ENCODE measurements around the gene DCUN1D3. TPM values are rescaled to one million over a fixed set of nuclear protein-coding genes. Genes with fewer than 3 reads are reported as not detected.

The DCUN1D3 gene
- total RNA-seq, 1 donor from 2014 or later, result 12.4 TPM

DNA sequence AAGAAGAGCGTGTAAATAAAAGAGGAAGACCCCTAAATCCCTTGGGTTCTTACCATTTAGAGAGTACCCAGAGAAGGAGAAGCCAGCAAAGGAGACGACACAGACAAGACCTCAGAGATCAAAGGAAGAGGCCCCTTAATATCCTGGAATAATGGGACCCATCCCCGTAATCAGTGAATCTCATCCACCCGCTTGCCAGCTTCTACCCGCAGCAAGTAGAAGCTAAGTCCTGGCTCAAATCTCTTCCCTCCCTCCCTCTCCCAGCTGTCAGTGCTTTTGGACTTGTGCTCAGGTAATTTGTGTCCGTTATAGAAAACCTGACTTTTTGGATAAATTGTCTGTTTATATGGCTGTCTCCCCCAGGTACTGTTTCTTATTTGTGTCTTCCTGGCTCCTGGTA lies 2.3 kb upstream of the DCUN1D3 start:
- Mint-ChIP-seq H3K27me3 (ENCODE audit: low read depth) (no peaks in the 10 kb centered on the region), H3K4me1 (peaks cover 77% of the 10 kb centered on the region), H3K4me3 (peak overlapping the region; percentile 83), H3K27ac (peak overlapping the region; percentile 98), H3K9me3 (no peaks in the 10 kb centered on the region), H3K36me3 (no peaks in the 10 kb centered on the region)
- TF ChIP-seq, protein P1, sequence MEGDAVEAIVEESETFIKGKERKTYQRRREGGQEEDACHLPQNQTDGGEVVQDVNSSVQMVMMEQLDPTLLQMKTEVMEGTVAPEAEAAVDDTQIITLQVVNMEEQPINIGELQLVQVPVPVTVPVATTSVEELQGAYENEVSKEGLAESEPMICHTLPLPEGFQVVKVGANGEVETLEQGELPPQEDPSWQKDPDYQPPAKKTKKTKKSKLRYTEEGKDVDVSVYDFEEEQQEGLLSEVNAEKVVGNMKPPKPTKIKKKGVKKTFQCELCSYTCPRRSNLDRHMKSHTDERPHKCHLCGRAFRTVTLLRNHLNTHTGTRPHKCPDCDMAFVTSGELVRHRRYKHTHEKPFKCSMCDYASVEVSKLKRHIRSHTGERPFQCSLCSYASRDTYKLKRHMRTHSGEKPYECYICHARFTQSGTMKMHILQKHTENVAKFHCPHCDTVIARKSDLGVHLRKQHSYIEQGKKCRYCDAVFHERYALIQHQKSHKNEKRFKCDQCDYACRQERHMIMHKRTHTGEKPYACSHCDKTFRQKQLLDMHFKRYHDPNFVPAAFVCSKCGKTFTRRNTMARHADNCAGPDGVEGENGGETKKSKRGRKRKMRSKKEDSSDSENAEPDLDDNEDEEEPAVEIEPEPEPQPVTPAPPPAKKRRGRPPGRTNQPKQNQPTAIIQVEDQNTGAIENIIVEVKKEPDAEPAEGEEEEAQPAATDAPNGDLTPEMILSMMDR (IDR thresholded peaks at IDR 0.05; ENCODE audit: unreplicated experiment), result no peak
- DNase-seq (ENCODE audit: low spot score in 2 of 2, unreplicated experiment in 2 of 2), result no peak

DNA sequence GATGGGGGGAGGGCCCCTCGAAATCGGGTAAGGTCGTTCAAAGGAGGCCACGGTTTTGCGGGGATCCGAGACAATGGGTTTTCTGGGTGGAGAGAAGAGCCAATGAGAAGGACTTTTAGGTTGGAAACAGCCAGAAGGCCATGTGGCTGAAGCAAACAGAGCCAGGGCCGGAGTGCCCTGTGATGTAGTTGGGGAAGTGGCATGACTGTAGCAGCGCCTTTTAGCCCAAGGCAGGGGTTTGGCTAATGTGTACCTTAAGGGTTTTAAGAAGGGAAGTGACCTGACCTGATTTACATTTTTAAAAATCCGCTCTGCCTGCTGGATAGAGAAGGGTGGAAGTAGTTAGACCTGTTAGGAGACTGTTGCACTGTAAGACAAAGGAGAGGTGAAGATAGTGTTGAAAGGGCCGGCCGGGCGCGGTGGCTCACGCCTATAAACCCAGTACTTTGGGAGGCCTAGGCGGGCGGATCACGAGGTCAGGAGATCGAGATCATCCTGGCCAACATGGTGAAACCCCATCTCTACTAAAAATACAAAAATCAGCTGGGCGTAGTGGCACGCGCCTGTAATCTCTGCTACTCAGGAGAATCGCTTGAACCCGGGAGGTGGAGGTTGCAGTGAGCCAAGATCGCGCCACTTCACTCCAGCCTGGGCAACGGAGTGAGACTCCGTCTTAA lies 1.4 kb upstream of the DCUN1D3 start:
- Mint-ChIP-seq H3K4me3 (peak overlapping the region; percentile 83), H3K4me1 (peaks cover 71% of the 10 kb centered on the region), H3K27ac (peak overlapping the region; percentile 98), H3K27me3 (ENCODE audit: low read depth) (no peaks in the 10 kb centered on the region), H3K36me3 (peaks cover 3% of the 10 kb centered on the region), H3K9me3 (no peaks in the 10 kb centered on the region)
- TF ChIP-seq, protein P1 (IDR thresholded peaks at IDR 0.05; ENCODE audit: unreplicated experiment), result no peak
- DNase-seq (ENCODE audit: low spot score in 2 of 2, unreplicated experiment in 2 of 2), result peak in 1 of 2 experiments; percentile 40

DNA sequence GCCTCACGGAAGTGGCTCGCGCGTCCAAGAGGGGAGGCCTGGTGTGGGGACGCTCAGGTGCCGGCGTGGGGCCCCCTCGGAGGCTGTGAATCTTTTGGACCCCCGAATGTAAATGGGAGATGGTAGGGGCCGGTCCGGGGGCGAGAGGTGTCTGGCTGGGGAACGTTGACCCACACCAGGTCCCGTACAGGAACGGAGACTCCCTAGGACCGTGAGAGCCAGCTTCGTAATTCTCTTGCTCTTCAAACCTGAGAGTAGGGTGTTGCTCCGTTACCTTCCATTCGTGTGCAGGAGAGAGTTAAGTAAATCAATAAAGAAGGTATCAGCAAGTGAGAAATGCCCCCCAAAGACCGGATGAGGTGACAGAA lies 894 bp upstream of the DCUN1D3 start:
- Mint-ChIP-seq H3K9me3 (no peaks in the 10 kb centered on the region), H3K4me1 (peaks cover 65% of the 10 kb centered on the region), H3K27me3 (ENCODE audit: low read depth) (no peaks in the 10 kb centered on the region), H3K4me3 (peak overlapping the region; percentile 83), H3K36me3 (peaks cover 3% of the 10 kb centered on the region), H3K27ac (peak overlapping the region; percentile 98)
- DNase-seq (ENCODE audit: low spot score in 2 of 2, unreplicated experiment in 2 of 2), result no peak
- TF ChIP-seq, protein P1 (IDR thresholded peaks at IDR 0.05; ENCODE audit: unreplicated experiment), result no peak

DNA sequence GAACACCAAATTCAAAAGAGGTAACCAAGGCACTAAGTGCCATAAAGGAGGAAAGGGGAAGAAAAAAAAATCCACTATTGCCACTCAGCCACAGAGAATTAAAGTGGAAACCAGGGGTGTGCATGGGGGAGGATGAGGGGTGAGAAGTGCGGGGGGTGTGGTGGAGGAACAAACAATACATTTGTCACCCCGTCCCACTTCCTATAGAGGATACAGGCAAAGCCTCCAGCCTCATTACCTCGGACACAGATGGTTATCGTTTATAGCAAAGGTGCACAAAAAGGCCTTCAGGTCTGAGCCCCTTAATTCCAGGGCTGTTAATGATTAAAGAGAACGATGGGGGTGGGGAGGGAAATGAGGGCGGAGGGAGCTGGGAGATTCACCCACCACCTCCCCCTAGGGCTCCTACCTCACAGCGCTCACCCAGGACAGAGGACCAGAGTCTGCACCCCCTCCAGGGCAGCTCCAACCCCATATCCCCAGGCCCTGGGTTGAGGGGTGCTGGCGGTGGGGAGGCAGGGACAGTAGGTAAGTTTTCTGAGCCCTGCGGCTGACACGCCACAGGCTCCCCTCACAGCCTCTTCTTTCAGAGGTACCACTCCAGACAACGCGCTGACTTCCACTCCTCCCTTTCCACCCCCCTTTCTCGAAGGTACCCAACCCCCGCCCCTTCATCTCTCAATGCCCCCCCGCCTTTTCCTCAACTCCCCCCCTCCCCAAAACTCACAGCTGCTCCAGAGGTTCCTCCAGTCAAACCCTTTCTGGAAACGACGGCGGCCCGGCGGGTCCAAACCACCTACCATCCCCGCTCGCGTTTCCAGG lies 470 bp downstream of the DCUN1D3 start:
- no peaks in the 10 kb centered on the region for H3K27me3 Mint-ChIP-seq (ENCODE audit: low read depth)
- H3K36me3 Mint-ChIP-seq, result peaks cover 5% of the 10 kb centered on the region
- H3K4me3 Mint-ChIP-seq, result peak overlapping the region; percentile 83
- DNase-seq (ENCODE audit: low spot score in 2 of 2, unreplicated experiment in 2 of 2), result peak in 1 of 2 experiments; percentile 47
- peak overlapping the region; percentile 98 for H3K27ac Mint-ChIP-seq
- H3K4me1 Mint-ChIP-seq, result peaks cover 54% of the 10 kb centered on the region
- TF ChIP-seq, protein P1 (IDR thresholded peaks at IDR 0.05; ENCODE audit: unreplicated experiment), result no peak
- H3K9me3 Mint-ChIP-seq, result no peaks in the 10 kb centered on the region

DNA sequence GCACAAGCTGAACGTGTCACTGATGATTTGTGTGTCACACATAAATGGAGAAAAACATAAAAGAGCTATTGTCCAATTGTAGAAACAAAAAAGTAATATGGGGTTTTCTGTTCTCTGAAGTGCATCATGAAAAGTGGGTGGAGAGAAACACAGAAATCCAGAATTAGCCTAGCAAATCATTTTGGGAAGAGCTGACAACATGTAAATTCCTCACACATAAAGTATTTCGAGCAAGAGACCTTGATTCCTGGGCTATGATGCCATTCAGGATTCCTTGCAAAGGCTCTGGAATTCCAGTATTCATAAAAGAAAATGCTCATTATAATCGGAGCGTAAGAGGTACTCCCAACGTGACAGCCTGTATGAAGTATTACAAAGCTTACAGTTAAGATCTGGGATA lies 1.1 kb downstream of the DCUN1D3 start:
- no peaks in the 10 kb centered on the region for H3K27me3 Mint-ChIP-seq (ENCODE audit: low read depth)
- peaks cover 48% of the 10 kb centered on the region for H3K4me1 Mint-ChIP-seq
- no peak for DNase-seq (ENCODE audit: low spot score in 2 of 2, unreplicated experiment in 2 of 2)
- no peaks in the 10 kb centered on the region for H3K9me3 Mint-ChIP-seq
- TF ChIP-seq, protein P1 (IDR thresholded peaks at IDR 0.05; ENCODE audit: unreplicated experiment), result no peak
- H3K36me3 Mint-ChIP-seq, result peaks cover 6% of the 10 kb centered on the region
- peak overlapping the region; percentile 83 for H3K4me3 Mint-ChIP-seq
- peak overlapping the region; percentile 98 for H3K27ac Mint-ChIP-seq
